ENCODE results near the gene HAPLN2.
"Not testable (repeated sequence)": the region's sequence is repeated elsewhere in the genome, so short reads cannot be mapped to it uniquely, and the experiment has no call there.

Gene HAPLN2

DNA sequence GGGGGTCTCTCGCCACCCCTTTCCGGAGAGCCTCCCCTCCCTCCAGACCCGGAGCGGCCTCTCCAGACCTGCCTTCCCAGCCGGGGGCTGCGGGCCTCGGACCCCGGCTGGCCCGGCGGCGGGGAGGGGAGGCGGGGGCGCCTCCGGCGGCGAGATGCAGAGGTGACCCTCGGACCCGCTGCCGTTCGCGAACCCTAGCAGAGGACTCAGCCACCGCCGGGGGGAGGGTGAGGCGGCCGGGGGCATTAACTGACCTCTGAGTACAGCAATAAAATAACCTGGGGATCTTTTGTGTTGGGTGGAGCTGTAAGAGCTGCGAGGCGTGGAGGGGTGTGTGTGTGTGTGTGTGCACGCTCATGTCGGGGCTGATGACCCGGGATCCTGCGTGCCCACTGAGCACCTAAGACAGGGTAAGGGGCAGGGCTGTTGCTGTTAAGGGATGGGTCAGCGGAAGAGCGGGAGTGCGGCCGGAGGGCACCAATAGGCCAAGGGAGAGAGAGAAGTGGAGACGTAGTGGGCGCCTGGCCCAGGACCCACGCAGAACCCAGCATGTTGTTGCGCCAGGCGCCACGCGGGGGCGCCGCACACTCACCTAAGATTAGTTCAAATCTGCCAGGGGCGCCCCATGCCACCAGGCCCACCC, 6.3 kb downstream of the HAPLN2 start:
- no peak overlapping the region for H3K27ac ChIP-seq
- no peak for TF ChIP-seq ZFX (IDR thresholded peaks at IDR 0.05; ENCODE audit: borderline replicate concordance)
- TF ChIP-seq, protein P1, sequence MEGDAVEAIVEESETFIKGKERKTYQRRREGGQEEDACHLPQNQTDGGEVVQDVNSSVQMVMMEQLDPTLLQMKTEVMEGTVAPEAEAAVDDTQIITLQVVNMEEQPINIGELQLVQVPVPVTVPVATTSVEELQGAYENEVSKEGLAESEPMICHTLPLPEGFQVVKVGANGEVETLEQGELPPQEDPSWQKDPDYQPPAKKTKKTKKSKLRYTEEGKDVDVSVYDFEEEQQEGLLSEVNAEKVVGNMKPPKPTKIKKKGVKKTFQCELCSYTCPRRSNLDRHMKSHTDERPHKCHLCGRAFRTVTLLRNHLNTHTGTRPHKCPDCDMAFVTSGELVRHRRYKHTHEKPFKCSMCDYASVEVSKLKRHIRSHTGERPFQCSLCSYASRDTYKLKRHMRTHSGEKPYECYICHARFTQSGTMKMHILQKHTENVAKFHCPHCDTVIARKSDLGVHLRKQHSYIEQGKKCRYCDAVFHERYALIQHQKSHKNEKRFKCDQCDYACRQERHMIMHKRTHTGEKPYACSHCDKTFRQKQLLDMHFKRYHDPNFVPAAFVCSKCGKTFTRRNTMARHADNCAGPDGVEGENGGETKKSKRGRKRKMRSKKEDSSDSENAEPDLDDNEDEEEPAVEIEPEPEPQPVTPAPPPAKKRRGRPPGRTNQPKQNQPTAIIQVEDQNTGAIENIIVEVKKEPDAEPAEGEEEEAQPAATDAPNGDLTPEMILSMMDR (IDR thresholded peaks at IDR 0.05), result peak; percentile 99

DNA sequence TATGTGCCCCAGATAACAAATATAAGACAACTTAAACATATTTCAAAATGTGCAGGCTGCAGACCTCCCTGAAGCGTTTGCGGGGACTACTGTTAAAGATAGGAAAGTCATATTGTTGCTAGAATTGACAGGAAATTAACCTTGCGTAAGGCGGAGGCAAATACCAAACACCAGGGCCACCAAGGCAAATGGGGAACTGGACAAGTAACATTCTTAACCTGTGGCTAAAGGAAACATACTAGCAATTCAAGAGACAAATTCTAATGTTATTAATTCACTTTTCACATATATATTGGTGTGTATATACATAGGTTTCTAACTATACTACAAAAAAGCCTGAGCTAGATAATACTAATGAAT, 6.8 kb downstream of the HAPLN2 start:
- no peak for TF ChIP-seq ZFX (IDR thresholded peaks at IDR 0.05; ENCODE audit: borderline replicate concordance)
- TF ChIP-seq, protein P1 (IDR thresholded peaks at IDR 0.05), result peak; percentile 83
- H3K27ac ChIP-seq, result no peak overlapping the region

- no peak for TF ChIP-seq ZFX (IDR thresholded peaks at IDR 0.05; ENCODE audit: borderline replicate concordance)
- TF ChIP-seq, protein P1 (IDR thresholded peaks at IDR 0.05), result peak; percentile 98
- H3K27ac ChIP-seq, result no peak overlapping the region
These were observed 8.2 kb downstream of the HAPLN2 start for GRCh38 chr1:156627313-156627880.

GRCh38 chr1:156629823-156630449, 10.7 kb downstream of the HAPLN2 start:
- TF ChIP-seq, protein P1 (IDR thresholded peaks at IDR 0.05), result no peak
- no peak overlapping the region for H3K27ac ChIP-seq

DNA sequence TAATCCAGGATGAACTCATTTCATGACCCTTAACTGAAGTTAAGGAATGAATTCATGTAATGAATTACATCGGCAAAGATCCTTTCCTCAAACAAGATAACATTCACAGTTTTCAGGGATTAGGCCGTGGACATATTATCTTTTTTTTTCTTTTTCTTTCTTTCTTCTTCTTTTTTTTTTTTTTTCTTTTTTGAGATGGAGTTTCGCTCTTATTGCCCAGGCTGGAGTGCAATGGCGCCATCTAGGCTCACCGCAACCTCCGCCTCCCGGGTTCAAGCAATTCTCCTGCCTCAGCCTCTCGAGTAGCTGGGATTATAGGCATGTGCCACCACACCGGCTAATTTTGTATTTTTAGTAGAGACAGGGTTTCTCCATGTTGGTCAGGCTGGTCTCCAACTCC, 11.9 kb downstream of the HAPLN2 start:
- H3K27ac ChIP-seq, result not testable (repeated sequence)
- TF ChIP-seq, protein P1 (IDR thresholded peaks at IDR 0.05), result peak; percentile 75

DNA sequence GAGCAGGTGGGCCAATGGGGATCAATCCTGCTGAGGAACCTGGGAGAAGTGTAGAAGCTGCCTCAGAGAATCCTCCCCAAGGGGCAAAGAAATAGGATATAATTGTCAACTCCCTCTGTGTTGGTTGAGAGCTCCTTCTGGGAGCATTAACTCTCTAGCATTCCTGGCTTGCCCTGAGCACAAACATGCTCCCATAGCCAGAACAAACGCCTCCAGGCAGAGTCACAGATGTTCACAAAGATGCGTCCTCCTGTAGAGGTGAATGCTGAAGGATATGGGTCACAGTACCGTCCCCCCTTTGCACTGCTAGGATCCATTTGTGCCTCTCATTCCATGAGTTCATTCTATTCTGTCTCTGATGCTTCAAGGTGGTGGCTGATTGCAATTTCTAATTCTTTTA, 13.1 kb downstream of the HAPLN2 start:
- no peak overlapping the region for H3K27ac ChIP-seq
- TF ChIP-seq, protein P1 (IDR thresholded peaks at IDR 0.05), result no peak
- no peak for TF ChIP-seq ZFX (IDR thresholded peaks at IDR 0.05; ENCODE audit: borderline replicate concordance)

Data from 22Rv1 (cell line).